Measurements from ENCODE around the gene C1orf116.

The C1orf116 gene

DNA sequence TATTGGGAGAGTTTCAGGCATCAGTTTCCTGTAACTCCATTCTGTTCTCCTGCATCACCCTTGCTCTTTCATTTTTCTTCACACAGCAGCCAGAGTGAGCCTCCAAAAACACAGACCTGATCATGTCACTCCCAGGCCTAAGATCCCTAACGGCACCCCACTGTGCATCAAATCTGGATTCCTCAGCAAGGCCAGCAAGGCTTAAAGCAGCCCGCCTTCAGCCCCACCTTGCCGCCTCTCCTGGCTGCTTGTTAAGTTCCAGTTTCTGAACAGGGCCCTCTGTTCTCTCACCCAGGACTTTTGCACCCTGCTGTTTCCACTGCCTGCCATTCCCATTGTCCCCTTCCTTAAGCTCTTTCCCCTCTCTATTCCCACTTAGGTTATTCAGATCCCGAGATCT is 29.3 kb downstream of the C1orf116 start:
- H3K4me3 ChIP-seq (ENCODE audit: control insufficient read depth, low read depth, low read length) = no peak overlapping the region
- TF ChIP-seq, protein P1, sequence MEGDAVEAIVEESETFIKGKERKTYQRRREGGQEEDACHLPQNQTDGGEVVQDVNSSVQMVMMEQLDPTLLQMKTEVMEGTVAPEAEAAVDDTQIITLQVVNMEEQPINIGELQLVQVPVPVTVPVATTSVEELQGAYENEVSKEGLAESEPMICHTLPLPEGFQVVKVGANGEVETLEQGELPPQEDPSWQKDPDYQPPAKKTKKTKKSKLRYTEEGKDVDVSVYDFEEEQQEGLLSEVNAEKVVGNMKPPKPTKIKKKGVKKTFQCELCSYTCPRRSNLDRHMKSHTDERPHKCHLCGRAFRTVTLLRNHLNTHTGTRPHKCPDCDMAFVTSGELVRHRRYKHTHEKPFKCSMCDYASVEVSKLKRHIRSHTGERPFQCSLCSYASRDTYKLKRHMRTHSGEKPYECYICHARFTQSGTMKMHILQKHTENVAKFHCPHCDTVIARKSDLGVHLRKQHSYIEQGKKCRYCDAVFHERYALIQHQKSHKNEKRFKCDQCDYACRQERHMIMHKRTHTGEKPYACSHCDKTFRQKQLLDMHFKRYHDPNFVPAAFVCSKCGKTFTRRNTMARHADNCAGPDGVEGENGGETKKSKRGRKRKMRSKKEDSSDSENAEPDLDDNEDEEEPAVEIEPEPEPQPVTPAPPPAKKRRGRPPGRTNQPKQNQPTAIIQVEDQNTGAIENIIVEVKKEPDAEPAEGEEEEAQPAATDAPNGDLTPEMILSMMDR (IDR thresholded peaks at IDR 0.05; ENCODE audit: control insufficient read depth, insufficient read depth, low read depth, low read length, missing control alignments) = no peak
- no peak for DNase-seq (ENCODE audit: low read depth)

DNA sequence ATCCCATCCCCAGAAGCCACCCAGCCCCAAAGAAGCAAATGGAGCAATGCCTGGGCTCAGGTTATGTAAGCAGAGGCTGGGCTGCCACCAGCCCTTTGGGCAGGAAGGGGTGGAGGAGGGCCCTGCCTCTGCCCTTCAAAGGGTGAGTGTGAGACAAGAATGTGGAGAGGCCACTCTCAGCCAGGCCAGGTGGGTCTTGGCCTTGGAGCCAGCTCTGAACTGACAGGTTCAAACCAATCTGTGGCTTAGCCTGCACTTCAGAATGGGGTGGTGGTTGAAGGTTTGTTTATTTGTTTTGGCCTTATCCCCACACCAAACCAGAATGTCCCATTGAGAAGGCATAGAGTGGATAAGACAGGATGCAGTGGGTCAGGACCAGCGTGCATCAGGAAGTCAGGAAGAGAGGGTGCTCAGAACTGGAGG is 29.8 kb downstream of the C1orf116 start:
- H3K4me3 ChIP-seq (ENCODE audit: control insufficient read depth, low read depth, low read length) = no peak overlapping the region
- TF ChIP-seq, protein P1 (IDR thresholded peaks at IDR 0.05; ENCODE audit: control insufficient read depth, insufficient read depth, low read depth, low read length, missing control alignments) = no peak
- DNase-seq (ENCODE audit: low read depth) = no peak

DNA sequence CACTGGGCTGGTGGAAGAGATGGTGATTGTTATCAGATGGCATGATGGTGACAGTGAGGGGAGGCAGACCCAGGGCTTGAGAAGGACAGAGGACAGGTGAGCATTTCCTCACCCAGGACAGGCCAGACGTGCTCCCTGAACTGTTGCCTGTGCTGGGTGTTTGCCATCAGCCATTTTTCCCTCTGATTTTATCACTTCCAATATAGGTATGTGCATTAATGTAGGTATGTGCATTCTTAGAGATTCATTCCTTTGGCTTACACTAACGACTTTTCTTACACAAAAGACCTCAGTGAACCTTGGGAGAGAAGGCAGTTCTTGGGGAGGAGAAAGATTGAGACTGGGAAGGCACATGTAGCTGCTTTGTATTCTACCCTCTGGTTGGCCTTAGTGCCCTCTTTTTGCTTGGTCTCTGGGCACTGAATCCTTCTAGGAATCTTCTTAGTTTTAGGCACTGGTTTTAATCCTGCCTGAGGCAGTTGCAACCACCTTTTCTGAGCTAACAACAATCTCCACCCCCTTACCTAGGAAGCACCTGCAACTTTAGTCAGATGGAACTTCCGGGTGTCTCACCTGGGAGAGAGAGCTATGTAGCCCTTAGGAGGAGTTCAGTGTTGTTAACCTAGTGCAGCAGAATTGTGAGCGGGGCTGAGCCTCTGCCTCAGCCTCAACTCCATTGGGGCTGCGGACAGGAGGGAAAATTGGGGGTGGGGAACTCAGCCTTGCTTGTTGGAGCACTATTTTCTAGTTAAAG is 30.9 kb downstream of the C1orf116 start:
- TF ChIP-seq, protein P1 (IDR thresholded peaks at IDR 0.05; ENCODE audit: control insufficient read depth, insufficient read depth, low read depth, low read length, missing control alignments) = no peak
- no peak overlapping the region for H3K4me3 ChIP-seq (ENCODE audit: control insufficient read depth, low read depth, low read length)
- no peak for DNase-seq (ENCODE audit: low read depth)

DNA sequence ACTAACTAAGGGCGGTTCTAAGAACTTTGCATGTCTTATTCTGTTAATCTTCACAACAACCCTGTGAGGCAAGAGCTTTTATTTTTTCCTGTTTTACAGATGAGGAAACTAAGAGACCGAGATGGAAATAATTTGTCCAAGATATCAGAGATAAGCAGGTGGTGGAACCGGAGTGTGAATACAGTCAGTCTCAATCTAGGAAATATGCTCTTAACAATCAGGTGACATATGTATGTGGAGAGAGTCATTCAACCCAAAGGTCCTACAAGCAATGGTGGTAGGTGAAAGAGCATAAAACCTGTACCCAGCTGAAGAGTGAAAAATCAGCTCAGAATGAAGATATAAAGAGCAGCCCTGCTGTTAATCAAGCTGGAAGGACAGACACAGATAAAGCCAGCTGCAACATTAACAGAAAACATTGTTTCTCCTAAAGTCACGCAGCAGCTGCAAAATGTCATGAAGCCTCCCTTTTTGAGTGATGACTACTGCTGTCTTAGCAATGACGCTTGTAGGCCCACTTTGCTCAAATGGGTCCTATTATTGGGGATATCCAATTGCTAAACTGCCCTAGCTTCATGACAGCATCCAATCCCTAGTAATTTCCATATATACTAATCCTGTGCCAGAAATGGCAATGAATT is 31.8 kb downstream of the C1orf116 start:
- TF ChIP-seq, protein P1 (IDR thresholded peaks at IDR 0.05; ENCODE audit: control insufficient read depth, insufficient read depth, low read depth, low read length, missing control alignments) = no peak
- no peak for DNase-seq (ENCODE audit: low read depth)
- no peak overlapping the region for H3K4me3 ChIP-seq (ENCODE audit: control insufficient read depth, low read depth, low read length)

DNA sequence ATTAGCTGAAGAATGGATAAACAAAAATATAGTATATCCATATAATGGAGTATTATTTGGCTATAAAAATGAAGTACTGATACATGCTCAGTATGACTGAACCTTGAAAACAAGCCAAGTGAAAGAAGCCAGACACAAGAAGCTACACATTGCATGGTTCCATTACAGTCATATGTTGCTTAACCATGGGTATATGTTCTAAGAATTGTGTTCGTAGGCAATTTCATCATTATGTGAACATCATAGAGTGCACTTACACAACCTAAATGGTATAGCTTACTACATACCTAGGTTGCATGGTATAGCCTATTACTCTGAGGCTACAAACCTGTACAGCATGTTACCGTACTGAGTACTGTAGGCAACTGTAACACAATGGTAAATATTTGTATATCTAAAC is 33.7 kb downstream of the C1orf116 start:
- no peak for DNase-seq (ENCODE audit: low read depth)
- TF ChIP-seq, protein P1 (IDR thresholded peaks at IDR 0.05; ENCODE audit: control insufficient read depth, insufficient read depth, low read depth, low read length, missing control alignments) = no peak
- no peak overlapping the region for H3K4me3 ChIP-seq (ENCODE audit: control insufficient read depth, low read depth, low read length)

DNA sequence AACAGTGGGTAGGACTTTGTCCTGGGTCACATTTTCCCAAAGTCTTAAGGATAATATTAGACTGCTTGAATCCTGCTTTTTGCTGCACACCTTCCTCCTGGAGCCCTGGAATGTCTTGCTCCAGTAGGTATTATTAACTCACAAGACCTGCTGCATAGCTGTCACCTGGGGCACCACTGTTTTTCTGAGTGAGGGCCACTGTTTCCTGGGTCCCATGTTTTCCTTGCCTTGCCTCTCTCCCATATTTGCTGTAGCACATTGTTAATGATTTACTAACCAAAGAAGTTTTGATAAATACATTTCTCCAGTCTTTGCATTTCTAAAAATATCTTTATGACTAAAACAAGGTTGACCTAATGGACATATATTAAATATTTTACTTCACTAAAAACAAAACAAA is 39.8 kb downstream of the C1orf116 start:
- no peak for DNase-seq (ENCODE audit: low read depth)
- no peak overlapping the region for H3K4me3 ChIP-seq (ENCODE audit: control insufficient read depth, low read depth, low read length)
- TF ChIP-seq, protein P1 (IDR thresholded peaks at IDR 0.05; ENCODE audit: control insufficient read depth, insufficient read depth, low read depth, low read length, missing control alignments) = no peak

All from AG09309 (cell line).